Central memory CD8-positive, alpha-beta T cell (primary cell): ENCODE measurements around the gene C22orf42.

ENCODE experiments used
- ATAC-seq: fragments of 150-1000 bp; cut with Tn5 transposase; replicated peaks from 2 replicates; pipeline ENCODE4 v1.10.0; 2022; ENCODE audit warnings: mild to moderate bottlenecking, moderate FRiP score, moderate number of reproducible peaks; ENCODE audit not compliant: poor library complexity, severe bottlenecking; ENCODE audit errors: extremely low read depth
- DNase-seq, 2 donors: peaks; one replicate each; pipeline ENCODE4 v3.0.0; 2021; ENCODE audit warnings: low spot score in 2 of 2
- H3K27ac Mint-ChIP-seq: one replicate; pipeline ENCODE4 v1.8.0; 2022; ENCODE audit warnings: low read depth, mild to moderate bottlenecking, moderate library complexity, mixed read lengths
- H3K27me3 Mint-ChIP-seq: one replicate; pipeline ENCODE4 v1.8.0; 2022; ENCODE audit warnings: mixed read lengths
- H3K36me3 Mint-ChIP-seq: one replicate; pipeline ENCODE4 v1.8.0; 2022; ENCODE audit warnings: mild to moderate bottlenecking, moderate library complexity, mixed read lengths; ENCODE audit not compliant: insufficient read depth
- H3K4me1 Mint-ChIP-seq: one replicate; pipeline ENCODE4 v1.8.0; 2022; ENCODE audit warnings: mixed read lengths
- H3K4me3 Mint-ChIP-seq: one replicate; pipeline ENCODE4 v1.8.0; 2022; ENCODE audit warnings: mild to moderate bottlenecking, moderate library complexity, mixed read lengths
- H3K9me3 Mint-ChIP-seq: one replicate; pipeline ENCODE4 v1.8.0; 2022; ENCODE audit warnings: mixed read lengths

Gene C22orf42

GRCh38 chr22:32119568-32120235 lies 39.4 kb downstream of the C22orf42 start:
- DNase-seq = no peak
- no peak for ATAC-seq
- peaks cover 2% of the 10 kb centered on the region for H3K36me3 Mint-ChIP-seq
- H3K27ac Mint-ChIP-seq = no peak overlapping the region
- H3K9me3 Mint-ChIP-seq = no peaks in the 10 kb centered on the region
- no peaks in the 10 kb centered on the region for H3K4me1 Mint-ChIP-seq
- peaks cover 33% of the 10 kb centered on the region for H3K27me3 Mint-ChIP-seq
- no peak overlapping the region for H3K4me3 Mint-ChIP-seq

- Mint-ChIP-seq H3K27me3 (peaks cover 71% of the 10 kb centered on the region), H3K9me3 (no peaks in the 10 kb centered on the region), H3K27ac (no peak overlapping the region), H3K36me3 (no peaks in the 10 kb centered on the region), H3K4me1 (no peaks in the 10 kb centered on the region), H3K4me3 (no peak overlapping the region)
- ATAC-seq = no peak
- DNase-seq = no peak
Observed at GRCh38 chr22:32112380-32112779, 46.7 kb downstream of the C22orf42 start.

DNA sequence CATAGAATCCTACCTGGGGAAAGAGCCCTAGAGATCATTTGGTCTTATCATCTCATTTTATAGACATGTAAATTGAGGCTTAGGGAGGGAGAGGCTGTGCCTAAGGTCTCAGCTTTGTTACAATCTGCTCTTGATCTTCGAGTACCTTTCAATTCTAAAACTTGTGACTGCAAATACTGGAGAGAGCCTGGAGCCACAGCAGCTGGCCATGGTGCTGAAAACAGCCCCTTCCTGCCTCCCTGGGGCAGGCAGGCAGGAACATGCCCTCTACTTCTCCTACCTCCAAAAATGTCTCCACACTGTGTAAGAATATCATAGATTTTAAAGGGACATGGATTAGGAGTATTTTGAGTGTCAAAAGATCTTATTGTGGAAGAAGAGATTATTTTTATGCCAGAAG lies 52.2 kb downstream of the C22orf42 start:
- peaks cover 96% of the 10 kb centered on the region for H3K27me3 Mint-ChIP-seq
- DNase-seq = no peak
- no peak overlapping the region for H3K27ac Mint-ChIP-seq

GRCh38 chr22:32103658-32104315 lies 55.3 kb downstream of the C22orf42 start:
- no peak overlapping the region for H3K4me3 Mint-ChIP-seq
- ATAC-seq (no peak), DNase-seq (no peak)
- H3K9me3 Mint-ChIP-seq = no peaks in the 10 kb centered on the region
- no peak overlapping the region for H3K27ac Mint-ChIP-seq
- peaks cover 2% of the 10 kb centered on the region for H3K36me3 Mint-ChIP-seq
- peaks cover 85% of the 10 kb centered on the region for H3K27me3 Mint-ChIP-seq
- no peaks in the 10 kb centered on the region for H3K4me1 Mint-ChIP-seq

More for the DNA sequence above, 52.2 kb downstream of the C22orf42 start:
- no peaks in the 10 kb centered on the region for H3K9me3 Mint-ChIP-seq
- no peak overlapping the region for H3K4me3 Mint-ChIP-seq
- H3K4me1 Mint-ChIP-seq = no peaks in the 10 kb centered on the region
- no peak for ATAC-seq
- no peaks in the 10 kb centered on the region for H3K36me3 Mint-ChIP-seq

DNA sequence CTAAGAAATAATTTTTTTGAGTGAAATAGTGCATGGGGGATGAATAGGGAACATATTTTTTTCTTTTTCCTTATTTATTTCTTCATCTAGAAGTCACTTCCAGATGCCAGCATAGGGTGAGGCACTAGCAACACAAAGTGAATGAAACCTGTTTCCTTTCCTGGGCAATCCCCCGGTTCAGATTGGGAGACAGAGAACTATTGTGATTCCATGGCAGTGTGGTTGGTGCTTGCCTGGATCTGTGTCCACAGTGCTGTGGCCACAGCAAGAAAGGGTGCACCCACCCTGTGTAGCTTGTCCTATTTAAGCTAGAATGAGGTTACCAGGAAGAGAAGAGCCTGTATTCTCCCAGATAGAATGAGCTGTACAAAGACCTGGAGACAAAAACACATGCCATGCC lies 58.4 kb downstream of the C22orf42 start:
- peaks cover 54% of the 10 kb centered on the region for H3K27me3 Mint-ChIP-seq
- H3K4me3 Mint-ChIP-seq = no peak overlapping the region
- peaks cover 2% of the 10 kb centered on the region for H3K36me3 Mint-ChIP-seq
- ATAC-seq (no peak), DNase-seq (no peak)
- H3K4me1 Mint-ChIP-seq = no peaks in the 10 kb centered on the region
- H3K9me3 Mint-ChIP-seq = no peaks in the 10 kb centered on the region
- H3K27ac Mint-ChIP-seq = no peak overlapping the region
